Activated T-cell treated with anti-CD3 and anti-CD28 coated beads, Interleukin-2, amount 50 U/mL, for 72 hours (primary cell): Measurements from ENCODE around the gene SGCG. TPM values are rescaled to one million over a fixed set of nuclear protein-coding genes. Genes with fewer than 3 reads are reported as not detected.
"Not testable (repeated sequence)": the region's sequence is repeated elsewhere in the genome, so short reads cannot be mapped to it uniquely, and the experiment has no call there.

Experiments used
- ATAC-seq, 2 donors: fragments of 150-1000 bp; cut with Tn5 transposase; replicated peaks in 1 of 2; 2 replicates each; pipeline ENCODE4 v1.10.0; 2021; ENCODE audit warnings: moderate library complexity in 2 of 2, mild to moderate bottlenecking in 1 of 2
- DNase-seq, 2 donors: peaks; one replicate each; pipeline ENCODE4 v3.0.0; 2021 to 2022; ENCODE audit warnings: mixed read lengths in 1 of 2
- H3K27ac Mint-ChIP-seq: one replicate; pipeline ENCODE4 v1.8.0; 2022; ENCODE audit warnings: mild to moderate bottlenecking, moderate library complexity, mixed read lengths
- H3K27me3 Mint-ChIP-seq: one replicate; pipeline ENCODE4 v1.8.0; 2022; ENCODE audit warnings: low read depth, mixed read lengths
- H3K36me3 Mint-ChIP-seq, 2 donors: one replicate each; pipeline ENCODE4 v1.8.0; 2022; ENCODE audit warnings: mixed read lengths in 2 of 2, mild to moderate bottlenecking in 1 of 2; ENCODE audit not compliant: insufficient read depth in 2 of 2
- H3K4me1 Mint-ChIP-seq: one replicate; pipeline ENCODE4 v1.8.0; 2022; ENCODE audit warnings: low read depth, mixed read lengths
- H3K4me3 Mint-ChIP-seq, 2 donors: one replicate each; pipeline ENCODE4 v1.8.0; 2022; ENCODE audit warnings: mild to moderate bottlenecking in 2 of 2, mixed read lengths in 2 of 2, moderate library complexity in 2 of 2
- H3K9me3 Mint-ChIP-seq, 2 donors: one replicate each; pipeline ENCODE4 v1.8.0; 2022; ENCODE audit warnings: mixed read lengths in 2 of 2
- total RNA-seq, 2 donors: library from RNA; stranded (reverse); gene quantifications; one replicate each; pipeline ENCODE4 v1.2.3, GENCODE V29; 2022

The SGCG gene
- total RNA-seq, 2 donors from 2014 or later = not detected

DNA sequence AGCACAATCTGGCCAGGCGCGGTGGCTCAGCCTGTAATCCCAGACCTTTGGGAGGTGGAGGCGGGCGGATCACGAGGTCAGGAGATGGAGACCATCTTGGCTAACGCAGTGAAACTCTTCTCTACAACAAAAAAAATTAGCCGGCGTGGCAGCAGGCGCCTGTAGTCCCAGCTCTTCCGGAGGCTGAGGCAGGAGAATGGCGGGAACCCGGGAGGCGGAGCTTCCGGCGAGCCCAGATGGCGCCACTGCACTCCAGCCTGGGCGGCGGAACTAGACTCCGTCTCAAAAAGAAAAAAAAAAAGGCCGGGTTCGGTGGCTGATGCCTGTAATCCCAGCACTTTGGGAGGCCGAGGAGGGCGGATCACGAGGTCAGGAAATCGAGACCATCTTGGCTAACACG is 67.6 kb downstream of the SGCG start:
- not testable (repeated sequence) for H3K4me1 Mint-ChIP-seq, H3K4me3 Mint-ChIP-seq, H3K36me3 Mint-ChIP-seq, H3K9me3 Mint-ChIP-seq, H3K27ac Mint-ChIP-seq, DNase-seq, ATAC-seq
- peaks cover 12% of the 10 kb centered on the region for H3K27me3 Mint-ChIP-seq

GRCh38 chr13:23254506-23254905 is 73.7 kb downstream of the SGCG start:
- Mint-ChIP-seq H3K4me1 (no peaks in the 10 kb centered on the region), H3K9me3 (peaks cover 3 to 6% of the 10 kb centered on the region in 2 donors), H3K4me3 (no peak overlapping the region), H3K27ac (no peak overlapping the region), H3K27me3 (peaks cover 21% of the 10 kb centered on the region), H3K36me3 (peaks cover 0 to 3% of the 10 kb centered on the region in 2 donors)
- no peak for DNase-seq
- no peak for ATAC-seq

- peaks cover 13% of the 10 kb centered on the region for H3K4me1 Mint-ChIP-seq
- peaks cover 0 to 1% of the 10 kb centered on the region in 2 donors for H3K9me3 Mint-ChIP-seq
- H3K27me3 Mint-ChIP-seq = peaks cover 22% of the 10 kb centered on the region
- H3K4me3 Mint-ChIP-seq = no peak overlapping the region
- DNase-seq (no peak), ATAC-seq (no peak)
- no peak overlapping the region for H3K27ac Mint-ChIP-seq
- no peaks in the 10 kb centered on the region for H3K36me3 Mint-ChIP-seq
Measured at GRCh38 chr13:23267571-23267970, 86.8 kb downstream of the SGCG start.

GRCh38 chr13:23268441-23268840 is 87.7 kb downstream of the SGCG start:
- H3K36me3 Mint-ChIP-seq = no peaks in the 10 kb centered on the region
- ATAC-seq (peak; percentile 77 to 99), DNase-seq (peak; percentile 44 to 58)
- peak overlapping the region; percentile 68 for H3K27ac Mint-ChIP-seq
- H3K4me1 Mint-ChIP-seq = peaks cover 13% of the 10 kb centered on the region
- peaks cover 14% of the 10 kb centered on the region for H3K27me3 Mint-ChIP-seq
- no peaks in the 10 kb centered on the region for H3K9me3 Mint-ChIP-seq
- H3K4me3 Mint-ChIP-seq = peak overlapping the region in 1 of 2 donors; percentile 76

- H3K27ac Mint-ChIP-seq = no peak overlapping the region
- H3K4me1 Mint-ChIP-seq = peaks cover 13% of the 10 kb centered on the region
- H3K9me3 Mint-ChIP-seq = no peaks in the 10 kb centered on the region
Measured at GRCh38 chr13:23271331-23271730, 90.6 kb downstream of the SGCG start.

GRCh38 chr13:23273498-23273897 is 92.7 kb downstream of the SGCG start:
- Mint-ChIP-seq H3K4me3 (no peak overlapping the region), H3K27ac (no peak overlapping the region), H3K4me1 (peaks cover 4% of the 10 kb centered on the region), H3K27me3 (no peaks in the 10 kb centered on the region), H3K36me3 (no peaks in the 10 kb centered on the region), H3K9me3 (peaks cover 0 to under 1% of the 10 kb centered on the region in 2 donors)
- DNase-seq (no peak), ATAC-seq (no peak)

More at GRCh38 chr13:23271331-23271730, 90.6 kb downstream of the SGCG start:
- peaks cover 5% of the 10 kb centered on the region for H3K27me3 Mint-ChIP-seq
- no peak for ATAC-seq
- no peaks in the 10 kb centered on the region for H3K36me3 Mint-ChIP-seq
- H3K4me3 Mint-ChIP-seq = no peak overlapping the region
- DNase-seq = no peak

DNA sequence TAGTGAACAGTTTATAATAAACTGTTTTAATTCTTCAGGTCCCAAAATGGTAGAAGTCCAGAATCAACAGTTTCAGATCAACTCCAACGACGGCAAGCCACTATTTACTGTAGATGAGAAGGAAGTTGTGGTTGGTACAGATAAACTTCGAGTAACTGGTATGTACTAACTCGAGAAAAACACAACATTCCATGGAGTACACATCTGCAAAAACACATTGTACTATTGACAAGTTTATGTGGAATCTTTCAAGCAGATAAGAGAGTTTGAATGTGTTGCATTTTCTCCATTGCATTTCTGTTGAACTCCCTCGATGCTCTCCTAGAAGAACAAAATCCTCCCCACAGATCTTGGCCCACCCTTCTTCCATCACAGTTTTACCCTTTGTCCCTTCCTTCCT is 98.5 kb downstream of the SGCG start:
- Mint-ChIP-seq H3K27ac (no peak overlapping the region), H3K36me3 (no peaks in the 10 kb centered on the region), H3K9me3 (peaks cover 0 to 3% of the 10 kb centered on the region in 2 donors), H3K4me1 (no peaks in the 10 kb centered on the region), H3K27me3 (peaks cover 25% of the 10 kb centered on the region), H3K4me3 (no peak overlapping the region)
- ATAC-seq = no peak
- DNase-seq = no peak

GRCh38 chr13:23288564-23288963 is 107.8 kb downstream of the SGCG start:
- Mint-ChIP-seq H3K27me3 (peaks cover 16% of the 10 kb centered on the region), H3K4me1 (no peaks in the 10 kb centered on the region), H3K36me3 (no peaks in the 10 kb centered on the region), H3K27ac (no peak overlapping the region), H3K4me3 (no peak overlapping the region), H3K9me3 (peaks cover 0 to 2% of the 10 kb centered on the region in 2 donors)
- DNase-seq = no peak
- ATAC-seq = no peak

DNA sequence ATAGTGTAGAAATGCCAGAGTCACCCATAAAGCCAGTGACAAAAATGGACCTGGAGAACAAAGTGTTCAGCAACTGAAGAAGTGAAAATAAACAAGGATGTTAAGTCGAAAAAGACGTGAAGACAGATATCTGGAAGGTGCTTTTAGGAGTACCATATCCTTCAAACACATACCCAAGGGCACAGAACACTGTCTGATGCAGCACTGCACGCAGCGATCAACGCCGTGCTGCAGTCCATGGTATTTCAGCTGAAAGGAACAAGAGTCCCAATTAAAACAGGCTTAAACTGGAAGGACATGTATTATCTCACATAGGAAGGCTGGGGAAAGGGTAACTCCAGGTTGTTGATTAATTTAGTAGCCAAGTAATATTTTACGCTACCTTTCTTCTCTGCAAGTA is 108.2 kb downstream of the SGCG start:
- H3K4me3 Mint-ChIP-seq = no peak overlapping the region
- no peak for ATAC-seq
- no peaks in the 10 kb centered on the region for H3K4me1 Mint-ChIP-seq
- DNase-seq = no peak
- no peak overlapping the region for H3K27ac Mint-ChIP-seq
- H3K27me3 Mint-ChIP-seq = peaks cover 15% of the 10 kb centered on the region
- no peaks in the 10 kb centered on the region for H3K36me3 Mint-ChIP-seq
- H3K9me3 Mint-ChIP-seq = peaks cover 0 to 2% of the 10 kb centered on the region in 2 donors

DNA sequence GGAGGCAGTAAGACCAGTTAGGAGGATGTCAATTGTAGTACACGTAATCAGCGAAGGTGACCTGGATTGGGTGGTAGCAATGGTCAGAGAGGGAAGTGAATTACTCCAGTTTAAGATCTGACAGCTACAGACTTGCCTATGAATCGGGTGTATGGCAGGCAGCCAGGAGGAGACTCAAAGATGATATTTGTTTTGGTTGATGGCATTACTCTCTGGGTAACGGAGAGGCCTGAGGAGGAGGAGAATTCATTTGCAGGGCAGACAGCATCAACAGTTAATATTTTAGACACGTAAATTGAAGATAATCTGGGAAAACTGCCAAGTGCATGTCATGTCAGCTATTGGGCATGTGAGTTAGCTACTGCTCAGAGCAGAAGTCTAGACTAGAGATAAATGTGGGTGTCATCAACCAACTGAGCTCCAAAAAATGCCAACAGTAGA is 109.2 kb downstream of the SGCG start:
- no peak for DNase-seq
- Mint-ChIP-seq H3K4me3 (no peak overlapping the region), H3K27ac (no peak overlapping the region), H3K36me3 (no peaks in the 10 kb centered on the region), H3K9me3 (no peaks in the 10 kb centered on the region), H3K27me3 (peaks cover 6% of the 10 kb centered on the region), H3K4me1 (no peaks in the 10 kb centered on the region)
- no peak for ATAC-seq

GRCh38 chr13:23292586-23292985 is 111.8 kb downstream of the SGCG start:
- peaks cover 6% of the 10 kb centered on the region for H3K27me3 Mint-ChIP-seq
- H3K36me3 Mint-ChIP-seq = no peaks in the 10 kb centered on the region
- H3K9me3 Mint-ChIP-seq = no peaks in the 10 kb centered on the region
- no peak overlapping the region for H3K27ac Mint-ChIP-seq
- no peaks in the 10 kb centered on the region for H3K4me1 Mint-ChIP-seq
- ATAC-seq (no peak), DNase-seq (no peak)
- H3K4me3 Mint-ChIP-seq = no peak overlapping the region

GRCh38 chr13:23314837-23315236 is 134.1 kb downstream of the SGCG start:
- H3K27ac Mint-ChIP-seq, H3K4me3 Mint-ChIP-seq, DNase-seq, H3K4me1 Mint-ChIP-seq, H3K9me3 Mint-ChIP-seq, H3K36me3 Mint-ChIP-seq, ATAC-seq: not testable (repeated sequence)
- H3K27me3 Mint-ChIP-seq = peaks cover 31% of the 10 kb centered on the region

DNA sequence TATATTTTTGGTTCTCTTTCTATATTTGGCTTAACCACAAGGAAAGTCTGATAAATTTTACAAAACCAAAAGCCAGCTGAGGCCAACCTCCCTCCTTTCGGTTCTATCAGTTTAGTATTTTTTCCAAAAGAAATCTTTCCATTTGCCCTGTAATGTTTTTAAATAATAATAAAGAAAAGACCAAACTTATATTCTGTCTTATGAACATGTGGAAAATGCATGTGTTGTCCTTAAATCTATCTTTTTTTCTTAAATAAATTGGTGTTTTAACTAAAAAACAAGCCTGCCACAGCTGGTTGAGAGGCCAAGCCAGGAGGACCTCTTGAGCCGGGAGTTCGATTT is 139.1 kb downstream of the SGCG start:
- ATAC-seq = no peak
- Mint-ChIP-seq H3K36me3 (no peaks in the 10 kb centered on the region), H3K27ac (no peak overlapping the region), H3K9me3 (no peaks in the 10 kb centered on the region), H3K4me3 (no peak overlapping the region), H3K27me3 (peaks cover 28% of the 10 kb centered on the region), H3K4me1 (peaks cover 24% of the 10 kb centered on the region)
- DNase-seq = no peak

GRCh38 chr13:23320926-23321534 is 140.3 kb downstream of the SGCG start:
- Mint-ChIP-seq H3K4me1 (peaks cover 24% of the 10 kb centered on the region), H3K27me3 (peaks cover 30% of the 10 kb centered on the region), H3K4me3 (peak overlapping the region; percentile 36 to 73), H3K9me3 (no peaks in the 10 kb centered on the region), H3K27ac (no peak overlapping the region), H3K36me3 (no peaks in the 10 kb centered on the region)
- no peak for DNase-seq
- ATAC-seq = peak; percentile 8 to 14
